Fibroblast of lung (primary cell): ENCODE results near the gene MRPL49. TPM values are rescaled to one million over a fixed set of nuclear protein-coding genes. Genes with fewer than 3 reads are reported as not detected.

ENCODE experiments used
- DNase-seq, 2 donors: peaks; one replicate each; pipeline versions ENCODE4 v3.0.0 to v3.0.0-alpha.2; 2010; ENCODE audit warnings: low read depth in 2 of 2
- H2AFZ ChIP-seq: 2 replicates; pipeline ENCODE4 v1.5.1; 2012; ENCODE audit warnings: low read length, control low read depth, inconsistent platforms
- H3K27ac ChIP-seq: 2 replicates; pipeline ENCODE4 v1.5.1; 2011; ENCODE audit warnings: low read length, control low read depth; ENCODE audit not compliant: insufficient read depth
- H3K27me3 ChIP-seq: 2 replicates; pipeline ENCODE4 v1.5.1; 2011; ENCODE audit warnings: mild to moderate bottlenecking, low read length; ENCODE audit not compliant: control insufficient read depth, insufficient read depth
- H3K36me3 ChIP-seq: 2 replicates; pipeline ENCODE4 v1.5.1; 2011; ENCODE audit warnings: low read length; ENCODE audit not compliant: control insufficient read depth, insufficient read depth
- H3K4me1 ChIP-seq: 2 replicates; pipeline ENCODE4 v1.5.1; 2011; ENCODE audit warnings: low read length; ENCODE audit not compliant: control insufficient read depth, insufficient read depth; ENCODE audit errors: extremely low read depth
- H3K4me2 ChIP-seq: 2 replicates; pipeline ENCODE4 v1.5.1; 2011; ENCODE audit warnings: low read length, control low read depth; ENCODE audit not compliant: insufficient read depth; ENCODE audit errors: extremely low read depth
- H3K4me3 ChIP-seq, 4 experiments: fragments of 200-600 bp in 1 of 4; sonication (generic) in 1 of 4; replicated peaks in 1 of 4; 2 replicates each; pipeline ENCODE4 v1.5.1; 2011 to 2016; ENCODE audit warnings: low read length in 4 of 4, low read depth in 3 of 4, mild to moderate bottlenecking in 3 of 4, control low read depth in 2 of 4, inconsistent platforms in 1 of 4, mixed read lengths in 1 of 4; ENCODE audit not compliant: insufficient read depth in 1 of 4; ENCODE audit errors: control extremely low read depth in 1 of 4
- H3K79me2 ChIP-seq: 2 replicates; pipeline ENCODE4 v1.5.1; 2012; ENCODE audit warnings: mild to moderate bottlenecking, low read length, inconsistent platforms; ENCODE audit not compliant: control insufficient read depth, insufficient read depth
- H3K9ac ChIP-seq: 2 replicates; pipeline ENCODE4 v1.5.1; 2011; ENCODE audit warnings: mild to moderate bottlenecking, low read length, control low read depth; ENCODE audit not compliant: insufficient read depth
- H3K9me3 ChIP-seq: 2 replicates; pipeline ENCODE4 v1.5.1; 2012; ENCODE audit warnings: low read depth, low read length; ENCODE audit not compliant: control insufficient read depth, insufficient read depth
- H4K20me1 ChIP-seq: 2 replicates; pipeline ENCODE4 v1.5.1; 2011; ENCODE audit warnings: low read length; ENCODE audit not compliant: control insufficient read depth, insufficient read depth; ENCODE audit errors: extremely low read depth
- EZH2 ChIP-seq: IDR thresholded peaks from 2 replicates; pipeline ENCODE4 v1.5.1; 2012; ENCODE audit warnings: low read length, control low read depth, mild to moderate bottlenecking; ENCODE audit errors: missing control alignments
- polyA plus RNA-seq, 2 donors: library from polyadenylated mRNA; depleted of rRNA in 1 of 2; stranded (reverse) in 1 of 2; unstranded in 1 of 2; fragments of >200 nt; gene quantifications; 2 replicates each; pipeline ENCODE4 v1.2.1, GENCODE V29; 2011 to 2012; ENCODE audit warnings: missing spikeins in 1 of 2
- total RNA-seq: library from RNA; depleted of rRNA; stranded (reverse); fragments of >200 nt; gene quantifications from 2 replicates; pipeline ENCODE4 v1.2.1, GENCODE V29; 2014
- TF ChIP-seq, protein P1 (sequence below), 2 donors: IDR thresholded peaks in 1 of 2; conservative IDR thresholded peaks in 1 of 2; 1 replicate in 1 of 2; 2 replicates in 1 of 2; pipeline ENCODE4 v1.5.1; 2011 to 2012; ENCODE audit warnings: low read length in 2 of 2, control low read depth in 1 of 2, inconsistent platforms in 1 of 2, low read depth in 1 of 2, mild to moderate bottlenecking in 1 of 2

The MRPL49 gene
- total and polyA plus RNA-seq, 2 donors (not counting 1 experiment from before 2014, with no cell fraction given): 55.5 to 70.8 TPM

DNA sequence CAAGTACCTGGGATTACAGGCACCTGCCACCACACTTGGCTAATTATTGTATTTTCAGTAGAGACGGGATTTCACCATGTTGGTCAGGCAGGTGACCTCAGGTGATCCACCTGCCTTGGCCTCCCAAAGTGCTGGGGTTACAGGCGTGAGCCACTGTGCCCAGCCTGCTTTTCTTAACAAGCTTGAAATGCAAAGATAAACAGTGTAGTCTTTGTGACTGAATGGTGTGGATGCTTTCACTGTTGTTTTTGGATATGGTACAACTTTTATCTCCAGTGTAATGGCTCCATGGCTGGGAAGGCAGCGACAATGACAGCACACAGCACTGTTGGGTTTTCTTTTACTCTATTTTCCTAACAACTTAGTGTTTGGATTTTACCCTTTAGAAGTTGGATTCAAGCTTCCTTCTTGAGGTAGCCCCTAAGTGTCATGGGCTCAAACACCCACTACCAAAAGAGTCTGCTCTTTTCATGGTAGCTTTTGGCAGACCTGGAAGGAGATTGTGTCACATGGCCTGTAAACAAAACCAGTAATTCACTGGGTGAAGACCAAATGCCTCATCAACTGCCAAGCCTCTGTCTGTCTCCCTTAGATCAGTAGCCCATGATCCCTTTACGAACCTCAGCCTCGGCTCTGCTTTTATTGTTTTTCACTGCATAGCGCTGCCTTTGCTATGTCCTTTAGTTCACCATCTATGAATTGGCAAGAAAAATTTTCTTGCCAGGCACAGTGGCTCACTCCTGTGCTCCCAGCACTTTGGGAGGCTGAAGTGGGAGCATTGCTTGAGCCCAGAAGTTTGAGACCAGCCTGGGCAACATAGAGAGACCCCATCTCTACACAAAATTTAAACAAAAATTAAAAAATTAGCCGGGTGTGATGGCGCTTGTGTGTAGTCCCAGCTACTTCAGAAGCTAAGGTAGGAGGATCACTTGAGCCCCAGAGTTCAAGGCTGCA is 19.7 kb upstream of the MRPL49 start:
- H3K27ac ChIP-seq: no peak overlapping the region
- H3K9ac ChIP-seq: no peak overlapping the region
- no peak overlapping the region for H2AFZ ChIP-seq
- no peaks in the 10 kb centered on the region for H4K20me1 ChIP-seq
- H3K79me2 ChIP-seq: no peaks in the 10 kb centered on the region
- H3K9me3 ChIP-seq: no peaks in the 10 kb centered on the region
- no peak overlapping the region for H3K4me2 ChIP-seq
- H3K4me3 ChIP-seq: no peak overlapping the region
- no peaks in the 10 kb centered on the region for H3K4me1 ChIP-seq
- H3K27me3 ChIP-seq: no peaks in the 10 kb centered on the region
- H3K36me3 ChIP-seq: no peaks in the 10 kb centered on the region
- peak in 1 of 2 donors; percentile 33 for DNase-seq
- TF ChIP-seq EZH2: no peak
- TF ChIP-seq, protein P1, sequence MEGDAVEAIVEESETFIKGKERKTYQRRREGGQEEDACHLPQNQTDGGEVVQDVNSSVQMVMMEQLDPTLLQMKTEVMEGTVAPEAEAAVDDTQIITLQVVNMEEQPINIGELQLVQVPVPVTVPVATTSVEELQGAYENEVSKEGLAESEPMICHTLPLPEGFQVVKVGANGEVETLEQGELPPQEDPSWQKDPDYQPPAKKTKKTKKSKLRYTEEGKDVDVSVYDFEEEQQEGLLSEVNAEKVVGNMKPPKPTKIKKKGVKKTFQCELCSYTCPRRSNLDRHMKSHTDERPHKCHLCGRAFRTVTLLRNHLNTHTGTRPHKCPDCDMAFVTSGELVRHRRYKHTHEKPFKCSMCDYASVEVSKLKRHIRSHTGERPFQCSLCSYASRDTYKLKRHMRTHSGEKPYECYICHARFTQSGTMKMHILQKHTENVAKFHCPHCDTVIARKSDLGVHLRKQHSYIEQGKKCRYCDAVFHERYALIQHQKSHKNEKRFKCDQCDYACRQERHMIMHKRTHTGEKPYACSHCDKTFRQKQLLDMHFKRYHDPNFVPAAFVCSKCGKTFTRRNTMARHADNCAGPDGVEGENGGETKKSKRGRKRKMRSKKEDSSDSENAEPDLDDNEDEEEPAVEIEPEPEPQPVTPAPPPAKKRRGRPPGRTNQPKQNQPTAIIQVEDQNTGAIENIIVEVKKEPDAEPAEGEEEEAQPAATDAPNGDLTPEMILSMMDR (conservative IDR thresholded peaks at IDR 0.05 in 1 of 2, IDR thresholded peaks at IDR 0.05 in 1 of 2; ENCODE audit: low read depth in 1 of 2, low read length in 2 of 2): no peak

DNA sequence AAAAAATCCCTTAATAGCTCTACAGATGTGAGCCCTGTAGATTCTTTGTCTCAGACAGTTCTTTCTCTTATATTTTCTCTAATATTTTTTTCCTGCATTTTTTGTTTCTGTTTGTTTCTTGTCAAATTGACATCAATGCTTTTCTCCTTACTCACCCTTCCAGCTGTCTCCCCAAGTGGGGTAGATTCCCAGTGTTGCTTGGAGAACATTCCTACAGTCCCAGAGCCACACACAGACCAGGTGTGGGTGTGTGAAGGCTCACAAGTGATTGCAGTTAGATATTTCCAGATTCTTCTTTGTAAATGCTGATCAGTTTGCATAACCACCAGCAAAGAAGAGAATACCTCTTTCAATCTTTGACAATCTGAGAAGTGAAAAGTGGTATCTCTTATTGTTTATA is 18.6 kb upstream of the MRPL49 start:
- Histone ChIP-seq H3K4me2 (no peak overlapping the region), H3K9ac (no peak overlapping the region), H4K20me1 (no peaks in the 10 kb centered on the region), H2AFZ (no peak overlapping the region), H3K36me3 (peaks cover 2% of the 10 kb centered on the region), H3K27me3 (no peaks in the 10 kb centered on the region), H3K27ac (no peak overlapping the region), H3K4me1 (no peaks in the 10 kb centered on the region), H3K4me3 (no peak overlapping the region), H3K9me3 (no peaks in the 10 kb centered on the region), H3K79me2 (no peaks in the 10 kb centered on the region)
- DNase-seq: no peak
- TF ChIP-seq, protein P1 (conservative IDR thresholded peaks at IDR 0.05 in 1 of 2, IDR thresholded peaks at IDR 0.05 in 1 of 2; ENCODE audit: low read depth in 1 of 2, low read length in 2 of 2): no peak
- TF ChIP-seq EZH2: no peak

DNA sequence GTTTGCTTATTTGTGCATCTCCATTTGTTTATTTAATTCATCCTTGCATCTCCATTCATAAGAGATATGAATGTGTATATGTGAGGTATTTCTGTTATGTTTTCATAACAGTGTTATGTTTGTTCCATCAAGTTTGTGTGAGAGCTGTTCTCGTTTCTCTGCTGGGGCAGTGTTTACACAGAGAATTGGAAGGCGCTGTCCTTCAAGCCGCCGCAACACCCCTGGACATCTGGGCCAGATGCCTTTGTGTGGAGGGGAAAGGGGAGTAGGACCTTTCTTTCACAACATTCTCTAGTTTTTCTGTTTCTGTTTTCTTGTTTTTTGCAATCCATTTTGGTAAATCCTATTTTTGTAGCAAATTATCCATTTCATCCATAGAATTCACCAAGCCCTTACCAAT is 17.5 kb upstream of the MRPL49 start:
- peak in 1 of 2 donors; percentile 54 for DNase-seq
- no peaks in the 10 kb centered on the region for H3K9me3 ChIP-seq
- H3K79me2 ChIP-seq: no peaks in the 10 kb centered on the region
- no peaks in the 10 kb centered on the region for H3K4me1 ChIP-seq
- H3K4me3 ChIP-seq: no peak overlapping the region
- peak overlapping the region; percentile 2 for H3K4me2 ChIP-seq
- H2AFZ ChIP-seq: no peak overlapping the region
- TF ChIP-seq, protein P1 (conservative IDR thresholded peaks at IDR 0.05 in 1 of 2, IDR thresholded peaks at IDR 0.05 in 1 of 2; ENCODE audit: low read depth in 1 of 2, low read length in 2 of 2): no peak
- no peak for TF ChIP-seq EZH2
- H3K27ac ChIP-seq: no peak overlapping the region
- no peaks in the 10 kb centered on the region for H4K20me1 ChIP-seq
- H3K36me3 ChIP-seq: peaks cover 6% of the 10 kb centered on the region
- H3K27me3 ChIP-seq: no peaks in the 10 kb centered on the region
- no peak overlapping the region for H3K9ac ChIP-seq
